NK-92 (cell line): ENCODE results near the gene SLC38A11.

Experiments used
- DNase-seq: peaks from one replicate; lab custom pipeline; 2025; ENCODE audit not compliant: unreplicated experiment; lab: John Stamatoyannopoulos, UW

The SLC38A11 gene

GRCh38 chr2:164846276-164846675, 109.0 kb downstream of the SLC38A11 start:
- DNase-seq: no peak
